Endothelial cell of umbilical vein (primary cell): Measurements from ENCODE around the gene NECAB2. TPM values are rescaled to one million over a fixed set of nuclear protein-coding genes. Genes with fewer than 3 reads are reported as not detected.

Source experiments
- BruUV-seq: library from RNA; stranded (reverse); fragments of 400-500 nt; replicated peaks from 2 replicates; lab custom pipeline; 2021; lab: Mats Ljungman, UMichigan
- CTCF ChIA-PET: fragments of 300-600, 350-600 bp; sonication (Branson Sonifier 250); formaldehyde crosslinking; loops from one replicate; lab custom pipeline; 2021; ENCODE audit warnings: antibody characterized with exemption, inconsistent platforms; lab: Charles Lee
- POLR2A ChIA-PET: fragments of 300-600, 350-600 bp; sonication (Branson Sonifier 250); formaldehyde crosslinking; loops from one replicate; lab custom pipeline; 2021; ENCODE audit warnings: antibody characterized with exemption, inconsistent platforms; lab: Charles Lee
- DNase-seq: peaks from one replicate; pipeline ENCODE4 v3.0.0-alpha.2; 2011; ENCODE audit warnings: low read depth, low spot score
- FAIRE-seq: peaks from 2 replicates; lab custom pipeline; 2011; peaks lifted over from hg19 to GRCh38; lab: Jason Lieb, UNC
- H2AFZ ChIP-seq: 2 replicates; pipeline ENCODE4 v1.6.0; 2012; ENCODE audit warnings: low read depth, low read length, control low read depth, inconsistent platforms
- H3K27ac ChIP-seq: 2 replicates; pipeline ENCODE4 v1.5.1; 2011; ENCODE audit warnings: low read depth, mild to moderate bottlenecking, control low read depth, low read length, moderate library complexity; ENCODE audit not compliant: insufficient read depth
- H3K27me3 ChIP-seq, 2 experiments: 2 replicates each; pipeline versions ENCODE4 v1.6.0 to v1.6.1; 2011; ENCODE audit warnings: low read length in 2 of 2, mixed read lengths in 1 of 2; ENCODE audit not compliant: control insufficient read depth in 2 of 2, insufficient read depth in 2 of 2
- H3K36me3 ChIP-seq, 2 experiments: 2 replicates in 1 of 2; 3 replicates in 1 of 2; pipeline ENCODE4 v1.5.1; 2011; ENCODE audit warnings: low read length in 2 of 2, mild to moderate bottlenecking in 1 of 2, moderate library complexity in 1 of 2; ENCODE audit not compliant: control insufficient read depth in 2 of 2, insufficient read depth in 2 of 2; ENCODE audit errors: extremely low read depth in 1 of 2
- H3K4me1 ChIP-seq: 3 replicates; pipeline ENCODE4 v1.5.1; 2011; ENCODE audit warnings: mild to moderate bottlenecking, low read length; ENCODE audit not compliant: control insufficient read depth, insufficient read depth; ENCODE audit errors: extremely low read depth
- H3K4me2 ChIP-seq: 2 replicates; pipeline ENCODE4 v1.6.1; 2011; ENCODE audit warnings: low read length, control low read depth, mixed read lengths; ENCODE audit not compliant: insufficient read depth
- H3K4me3 ChIP-seq, 3 experiments: fragments of 200-600 bp in 1 of 3; sonication (generic), shearing (Covaris generic) in 1 of 3; replicated peaks in 1 of 3; 2 replicates each; pipeline ENCODE4 v1.5.1; 2011 to 2016; ENCODE audit warnings: control low read depth in 3 of 3, low read length in 3 of 3, mild to moderate bottlenecking in 2 of 3, inconsistent platforms in 1 of 3, low read depth in 1 of 3, moderate library complexity in 1 of 3; ENCODE audit not compliant: insufficient read depth in 1 of 3
- H3K79me2 ChIP-seq: 2 replicates; pipeline ENCODE4 v1.6.0; 2012; ENCODE audit warnings: low read length, inconsistent platforms; ENCODE audit not compliant: control insufficient read depth, insufficient read depth
- H3K9ac ChIP-seq: replicated peaks from 2 replicates; pipeline ENCODE3; 2011; ENCODE audit warnings: low read length, control low read depth; ENCODE audit not compliant: insufficient read depth; ENCODE audit errors: extremely low read depth
- H3K9me1 ChIP-seq: replicated peaks from 3 replicates; pipeline ENCODE4 v1.6.0; 2011; ENCODE audit warnings: mild to moderate bottlenecking, low read length; ENCODE audit not compliant: control insufficient read depth, insufficient read depth; ENCODE audit errors: extremely low read depth
- H3K9me3 ChIP-seq: replicated peaks from 2 replicates; pipeline ENCODE4 v1.5.1; 2012; ENCODE audit warnings: low read length, inconsistent platforms; ENCODE audit not compliant: control insufficient read depth, insufficient read depth
- H4K20me1 ChIP-seq: replicated peaks from 2 replicates; pipeline ENCODE3; 2011; ENCODE audit warnings: mild to moderate bottlenecking, low read length; ENCODE audit not compliant: control insufficient read depth, insufficient read depth; ENCODE audit errors: extremely low read depth
- EZH2 ChIP-seq: IDR thresholded peaks from 2 replicates; pipeline ENCODE4 v1.6.1; 2012; ENCODE audit warnings: borderline replicate concordance, low read depth, mild to moderate bottlenecking, moderate library complexity, low read length, inconsistent platforms; ENCODE audit not compliant: severe bottlenecking
- FOS ChIP-seq: IDR thresholded peaks from 2 replicates; pipeline ENCODE4 v1.6.1; 2011; ENCODE audit warnings: mild to moderate bottlenecking, low read length, moderate library complexity, borderline replicate concordance; ENCODE audit not compliant: insufficient read depth
- GATA2 ChIP-seq: IDR thresholded peaks from 2 replicates; pipeline ENCODE4 v1.7.0; 2011; ENCODE audit warnings: low read depth, mild to moderate bottlenecking, moderate library complexity, mixed read lengths, low read length; ENCODE audit not compliant: insufficient read length, insufficient read depth
- JUN ChIP-seq: IDR thresholded peaks from 2 replicates; pipeline ENCODE4 v1.6.1; 2011; ENCODE audit warnings: borderline replicate concordance, low read depth; ENCODE audit not compliant: insufficient read length, insufficient read depth
- MYC ChIP-seq: IDR thresholded peaks from one replicate; pipeline ENCODE4 v1.6.1; 2011; ENCODE audit warnings: mild to moderate bottlenecking, low read depth, low read length
- POLR2A ChIP-seq: IDR thresholded peaks from 2 replicates; pipeline ENCODE4 v1.6.1; 2012; ENCODE audit warnings: low read depth, mild to moderate bottlenecking, control low read depth, low read length
- POLR2AphosphoS5 ChIP-seq: IDR thresholded peaks from 2 replicates; pipeline ENCODE4 v1.6.1; 2012; ENCODE audit warnings: low read depth, mild to moderate bottlenecking, control low read depth, low read length, moderate library complexity; ENCODE audit not compliant: insufficient read depth
- dilution Hi-C: fragments of 300-500 bp; cut with MboI; formaldehyde crosslinking; loops from one replicate; pipeline ENCODE4 v1.15.0; 2019; ENCODE audit warnings: low sequenced_read_pairs; ENCODE audit not compliant: extremely low pct_ligation_motif_present
- intact Hi-C: fragments of 100-400 bp; cut with micrococcal nuclease; formaldehyde crosslinking; loops from one replicate; pipeline ENCODE4 v1.10.0; 2022
- polyA plus RNA-seq, 4 experiments: library from polyadenylated mRNA; depleted of rRNA in 3 of 4; stranded (reverse) in 3 of 4; unstranded in 1 of 4; fragments of >200 nt; gene quantifications; 2 replicates each; pipeline versions ENCODE4 v1.2.1 to v1.2.3, GENCODE V29; 2011 to 2012; ENCODE audit warnings: missing spikeins in 1 of 4
- total RNA-seq: library from RNA; stranded (reverse); gene quantifications from 2 replicates; pipeline ENCODE4 v1.2.3, GENCODE V29; 2021
- TF ChIP-seq, protein P1 (sequence below): IDR thresholded peaks from 2 replicates; pipeline ENCODE4 v1.6.1; 2011; ENCODE audit not compliant: insufficient read depth, insufficient read length
- TF ChIP-seq, protein P2 (sequence below), 2 donors: IDR thresholded peaks; 1 replicate in 1 of 2; 2 replicates in 1 of 2; pipeline ENCODE4 v1.5.1; 2011; ENCODE audit warnings: low read length in 2 of 2, mild to moderate bottlenecking in 2 of 2, moderate library complexity in 2 of 2, control low read depth in 1 of 2, inconsistent platforms in 1 of 2, low read depth in 1 of 2; ENCODE audit not compliant: insufficient read depth in 1 of 2; ENCODE audit errors: extremely low read depth in 1 of 2

NECAB2 gene
- total and polyA plus RNA-seq, 2 donors (not counting 3 experiments of a cell fraction or from before 2014, with no cell fraction given): 0.26 to 0.31 TPM

DNA sequence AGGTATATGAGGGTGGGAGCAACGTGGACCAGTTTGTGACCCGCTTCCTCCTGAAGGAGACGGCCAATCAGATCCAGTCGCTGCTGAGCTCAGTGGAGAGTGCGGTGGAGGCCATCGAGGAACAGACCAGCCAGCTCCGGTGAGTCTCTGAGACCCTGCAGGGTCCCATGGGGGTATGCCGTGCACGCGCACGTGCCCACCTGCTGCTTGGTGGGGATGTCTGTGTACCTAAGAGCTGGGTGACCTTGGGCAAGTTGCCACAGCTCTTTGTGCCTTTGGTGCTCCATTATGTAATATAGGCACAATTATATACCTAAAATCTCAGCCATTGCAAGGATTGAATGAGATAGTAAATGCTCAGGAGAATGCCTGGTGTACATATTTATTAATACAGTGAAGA lies 22.4 kb downstream of the NECAB2 start:
- H3K9me3 ChIP-seq: no peaks in the 10 kb centered on the region
- ChIA-PET CTCF (no interaction called here), POLR2A (no interaction called here)
- no peaks in the 10 kb centered on the region for H3K79me2 ChIP-seq
- H3K27me3 ChIP-seq: peaks cover 8 to 12% of the 10 kb centered on the region in 2 experiments
- DNase-seq (no peak), FAIRE-seq (no peak)
- no peaks in the 10 kb centered on the region for H3K4me1 ChIP-seq
- no peak overlapping the region for H3K27ac ChIP-seq
- dilution Hi-C loops: no loop called here
- H2AFZ ChIP-seq: no peak overlapping the region
- no peak overlapping the region for H3K4me3 ChIP-seq
- H3K9me1 ChIP-seq: no peaks in the 10 kb centered on the region
- intact Hi-C loops: no loop called here
- H3K36me3 ChIP-seq: no peaks in the 10 kb centered on the region
- TF ChIP-seq POLR2A (no peak), FOS (no peak)
- TF ChIP-seq, protein P1, sequence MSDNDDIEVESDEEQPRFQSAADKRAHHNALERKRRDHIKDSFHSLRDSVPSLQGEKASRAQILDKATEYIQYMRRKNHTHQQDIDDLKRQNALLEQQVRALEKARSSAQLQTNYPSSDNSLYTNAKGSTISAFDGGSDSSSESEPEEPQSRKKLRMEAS: no peak
- BruUV-seq: no TSS peak
- H4K20me1 ChIP-seq: no peaks in the 10 kb centered on the region
- H3K9ac ChIP-seq: no peak overlapping the region
- H3K4me2 ChIP-seq: no peak overlapping the region

DNA sequence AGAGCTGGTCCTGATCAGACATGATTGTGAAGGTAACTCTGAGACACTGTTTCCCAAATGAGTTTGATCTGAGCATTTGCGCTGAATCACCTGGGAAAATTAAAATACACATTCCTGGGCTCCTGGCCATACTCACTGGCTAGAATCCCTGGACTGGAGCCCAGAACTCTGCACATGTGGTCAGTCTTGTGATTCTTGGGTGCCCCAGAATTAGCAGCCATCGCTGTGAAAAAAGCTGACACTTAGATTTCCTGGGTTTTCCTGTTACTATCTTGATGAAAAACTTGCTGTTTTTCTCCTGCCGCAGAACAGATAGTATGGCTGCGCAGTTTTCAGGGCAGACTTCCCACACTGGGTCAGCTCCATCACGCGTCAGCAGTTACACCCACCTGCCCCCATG lies 24.6 kb downstream of the NECAB2 start:
- Histone ChIP-seq H3K9ac (no peak overlapping the region), H3K4me1 (no peaks in the 10 kb centered on the region), H3K27ac (no peak overlapping the region), H3K27me3 (peaks cover 8 to 10% of the 10 kb centered on the region in 2 experiments), H3K36me3 (no peaks in the 10 kb centered on the region), H3K9me3 (no peaks in the 10 kb centered on the region), H2AFZ (no peak overlapping the region), H3K4me2 (no peak overlapping the region), H3K79me2 (no peaks in the 10 kb centered on the region), H3K4me3 (no peak overlapping the region), H3K9me1 (no peaks in the 10 kb centered on the region), H4K20me1 (no peaks in the 10 kb centered on the region)
- FAIRE-seq (no peak), DNase-seq (no peak)
- ChIA-PET CTCF (no interaction called here), POLR2A (interaction anchor here (0.7 kb wide), 1 partner anchor 24 kb away, joined by 3 read pairs; no protein-coding TSS in a partner anchor)
- BruUV-seq: no TSS peak
- intact Hi-C loops: no loop called here
- no peak for TF ChIP-seq EZH2
- TF ChIP-seq FOS: no peak
- TF ChIP-seq POLR2AphosphoS5: no peak
- TF ChIP-seq POLR2A: no peak
- TF ChIP-seq GATA2: no peak
- TF ChIP-seq MYC: no peak
- TF ChIP-seq, protein P2, sequence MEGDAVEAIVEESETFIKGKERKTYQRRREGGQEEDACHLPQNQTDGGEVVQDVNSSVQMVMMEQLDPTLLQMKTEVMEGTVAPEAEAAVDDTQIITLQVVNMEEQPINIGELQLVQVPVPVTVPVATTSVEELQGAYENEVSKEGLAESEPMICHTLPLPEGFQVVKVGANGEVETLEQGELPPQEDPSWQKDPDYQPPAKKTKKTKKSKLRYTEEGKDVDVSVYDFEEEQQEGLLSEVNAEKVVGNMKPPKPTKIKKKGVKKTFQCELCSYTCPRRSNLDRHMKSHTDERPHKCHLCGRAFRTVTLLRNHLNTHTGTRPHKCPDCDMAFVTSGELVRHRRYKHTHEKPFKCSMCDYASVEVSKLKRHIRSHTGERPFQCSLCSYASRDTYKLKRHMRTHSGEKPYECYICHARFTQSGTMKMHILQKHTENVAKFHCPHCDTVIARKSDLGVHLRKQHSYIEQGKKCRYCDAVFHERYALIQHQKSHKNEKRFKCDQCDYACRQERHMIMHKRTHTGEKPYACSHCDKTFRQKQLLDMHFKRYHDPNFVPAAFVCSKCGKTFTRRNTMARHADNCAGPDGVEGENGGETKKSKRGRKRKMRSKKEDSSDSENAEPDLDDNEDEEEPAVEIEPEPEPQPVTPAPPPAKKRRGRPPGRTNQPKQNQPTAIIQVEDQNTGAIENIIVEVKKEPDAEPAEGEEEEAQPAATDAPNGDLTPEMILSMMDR (IDR thresholded peaks at IDR 0.05; ENCODE audit: extremely low read depth in 1 of 2, insufficient read depth in 1 of 2, low read depth in 1 of 2, low read length in 2 of 2): no peak
- no peak for TF ChIP-seq JUN
- TF ChIP-seq, protein P1: no peak
- dilution Hi-C loops: no loop called here
